Measurements from ENCODE around the gene STARD13. TPM values are rescaled to one million over a fixed set of nuclear protein-coding genes. Genes with fewer than 3 reads are reported as not detected.

The STARD13 gene
- total and polyA plus RNA-seq, 2 donors from 2014 or later = 5.1 to 37.2 TPM

DNA sequence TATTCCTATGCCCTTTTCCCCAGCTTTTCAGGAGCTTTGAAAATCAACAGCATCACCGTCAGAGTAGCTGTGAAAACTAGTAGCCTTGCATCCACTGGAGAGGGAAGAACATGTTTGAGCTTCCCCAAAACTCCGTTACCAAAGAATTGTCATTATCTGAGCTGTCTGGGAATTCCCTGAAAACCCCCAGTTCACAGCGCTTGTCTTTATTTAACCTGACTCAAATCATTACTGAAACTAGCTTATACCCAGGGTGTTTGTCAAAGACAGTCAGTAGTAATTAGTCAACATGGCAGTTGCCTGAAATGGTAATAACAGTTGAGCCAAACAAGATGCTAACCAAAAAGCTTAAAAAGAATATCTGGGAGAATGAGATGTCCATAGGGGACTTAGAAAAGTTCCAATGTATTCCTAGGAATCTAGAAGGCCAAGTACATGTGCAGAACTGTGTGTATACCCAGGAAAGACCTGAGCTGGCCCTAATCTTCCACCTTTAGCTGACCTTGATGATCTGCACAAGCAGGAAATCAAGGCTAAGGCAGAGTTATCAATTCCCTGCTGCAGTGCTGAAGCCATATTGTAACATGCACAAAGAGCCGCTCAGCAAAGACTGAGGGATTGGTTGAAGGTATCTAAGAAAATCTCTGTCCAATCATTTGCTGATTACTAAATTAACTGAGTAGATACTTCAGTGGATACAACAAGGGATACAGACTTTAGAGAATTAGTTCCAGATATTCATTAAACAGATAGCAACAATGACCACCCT lies 138.5 kb downstream of the STARD13 start:
- TF ChIP-seq, protein P1, sequence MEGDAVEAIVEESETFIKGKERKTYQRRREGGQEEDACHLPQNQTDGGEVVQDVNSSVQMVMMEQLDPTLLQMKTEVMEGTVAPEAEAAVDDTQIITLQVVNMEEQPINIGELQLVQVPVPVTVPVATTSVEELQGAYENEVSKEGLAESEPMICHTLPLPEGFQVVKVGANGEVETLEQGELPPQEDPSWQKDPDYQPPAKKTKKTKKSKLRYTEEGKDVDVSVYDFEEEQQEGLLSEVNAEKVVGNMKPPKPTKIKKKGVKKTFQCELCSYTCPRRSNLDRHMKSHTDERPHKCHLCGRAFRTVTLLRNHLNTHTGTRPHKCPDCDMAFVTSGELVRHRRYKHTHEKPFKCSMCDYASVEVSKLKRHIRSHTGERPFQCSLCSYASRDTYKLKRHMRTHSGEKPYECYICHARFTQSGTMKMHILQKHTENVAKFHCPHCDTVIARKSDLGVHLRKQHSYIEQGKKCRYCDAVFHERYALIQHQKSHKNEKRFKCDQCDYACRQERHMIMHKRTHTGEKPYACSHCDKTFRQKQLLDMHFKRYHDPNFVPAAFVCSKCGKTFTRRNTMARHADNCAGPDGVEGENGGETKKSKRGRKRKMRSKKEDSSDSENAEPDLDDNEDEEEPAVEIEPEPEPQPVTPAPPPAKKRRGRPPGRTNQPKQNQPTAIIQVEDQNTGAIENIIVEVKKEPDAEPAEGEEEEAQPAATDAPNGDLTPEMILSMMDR (IDR thresholded peaks at IDR 0.05; ENCODE audit: borderline replicate concordance, extremely low read depth, insufficient read depth) = no peak
- no peak overlapping the region for H3K9ac ChIP-seq (ENCODE audit: low read length in 3 of 3)

DNA sequence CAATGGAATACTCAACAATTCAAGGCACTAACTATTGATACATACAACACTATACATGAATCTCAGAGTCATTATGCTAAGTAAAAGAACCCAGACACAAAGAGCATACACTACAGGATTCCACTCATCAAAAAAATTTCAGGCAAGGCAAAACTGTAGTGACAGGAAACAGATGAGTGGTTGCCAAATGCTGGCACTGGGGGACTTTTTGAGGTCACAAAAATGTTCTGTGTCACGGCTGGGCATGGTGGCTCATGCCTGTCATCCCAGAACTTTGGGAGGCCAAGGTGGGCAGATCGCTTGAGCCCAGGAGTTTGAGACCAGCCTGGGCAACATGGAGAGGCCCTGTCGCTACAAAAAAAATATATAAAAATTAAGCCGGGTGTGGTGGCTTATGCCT lies 139.9 kb downstream of the STARD13 start:
- Histone ChIP-seq H3K4me1 (ENCODE audit: control insufficient read depth in 2 of 3, insufficient read depth in 2 of 3, low read depth in 1 of 3, low read length in 3 of 3) (no peaks in the 10 kb centered on the region), H3K9ac (ENCODE audit: low read length in 3 of 3) (no peak overlapping the region), H3K27me3 (ENCODE audit: control insufficient read depth, insufficient read depth, low read length) (no peaks in the 10 kb centered on the region), H3K27ac (ENCODE audit: low read depth in 2 of 2, low read length in 2 of 2) (no peak overlapping the region), H3K4me3 (ENCODE audit: low read length in 3 of 3) (no peak overlapping the region), H3K9me3 (ENCODE audit: control insufficient read depth in 2 of 3, insufficient read depth in 1 of 3, low read length in 3 of 3) (no peaks in the 10 kb centered on the region), H3K36me3 (ENCODE audit: control insufficient read depth in 2 of 3, insufficient read depth in 3 of 3, low read length in 3 of 3) (peaks cover 0 to 3% (median 0%) of the 10 kb centered on the region in 3 donors)
- intact Hi-C loops (cut with DNase I) = no loop called here
- DNase-seq (no peak), FAIRE-seq (no peak)
- TF ChIP-seq, protein P1 (IDR thresholded peaks at IDR 0.05; ENCODE audit: borderline replicate concordance, extremely low read depth, insufficient read depth) = no peak

More for the DNA sequence above, 138.5 kb downstream of the STARD13 start:
- intact Hi-C loops (cut with DNase I) = no loop called here
- no peaks in the 10 kb centered on the region for H3K4me1 ChIP-seq (ENCODE audit: control insufficient read depth in 2 of 3, insufficient read depth in 2 of 3, low read depth in 1 of 3, low read length in 3 of 3)
- no peaks in the 10 kb centered on the region for H3K36me3 ChIP-seq (ENCODE audit: control insufficient read depth in 2 of 3, insufficient read depth in 3 of 3, low read length in 3 of 3)
- H3K27me3 ChIP-seq (ENCODE audit: control insufficient read depth, insufficient read depth, low read length) = no peaks in the 10 kb centered on the region
- DNase-seq (no peak), FAIRE-seq (no peak)
- no peak overlapping the region for H3K27ac ChIP-seq (ENCODE audit: low read depth in 2 of 2, low read length in 2 of 2)
- H3K4me3 ChIP-seq (ENCODE audit: low read length in 3 of 3) = no peak overlapping the region
- no peaks in the 10 kb centered on the region for H3K9me3 ChIP-seq (ENCODE audit: control insufficient read depth in 2 of 3, insufficient read depth in 1 of 3, low read length in 3 of 3)

DNA sequence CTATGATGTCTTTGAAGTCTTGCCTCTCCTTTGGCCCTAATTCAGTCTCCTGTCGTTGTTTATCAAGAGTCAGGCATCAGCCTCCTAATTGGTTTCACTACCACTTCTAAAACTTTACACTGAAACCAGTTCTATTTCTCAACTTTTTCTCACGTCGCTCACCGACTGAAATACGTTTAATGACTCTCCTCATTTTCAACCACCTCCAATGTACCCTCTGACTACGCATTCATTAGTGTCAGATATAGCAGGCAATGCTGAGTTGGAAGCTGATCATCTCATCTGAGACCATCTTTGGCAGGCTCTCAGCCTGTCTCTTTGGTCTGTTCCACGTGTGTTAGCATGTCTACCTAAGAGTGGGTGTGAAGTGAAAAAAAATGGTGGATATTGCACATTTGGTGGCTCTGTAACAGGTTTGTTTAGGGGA lies 141.2 kb downstream of the STARD13 start:
- TF ChIP-seq, protein P1 (IDR thresholded peaks at IDR 0.05; ENCODE audit: borderline replicate concordance, extremely low read depth, insufficient read depth) = no peak
- no peak for FAIRE-seq

More for the DNA sequence above, 141.2 kb downstream of the STARD13 start:
- no peaks in the 10 kb centered on the region for H3K4me1 ChIP-seq (ENCODE audit: control insufficient read depth in 2 of 3, insufficient read depth in 2 of 3, low read depth in 1 of 3, low read length in 3 of 3)
- H3K36me3 ChIP-seq (ENCODE audit: control insufficient read depth in 2 of 3, insufficient read depth in 3 of 3, low read length in 3 of 3) = peaks cover 0 to 4% (median 0%) of the 10 kb centered on the region in 3 donors
- no peak overlapping the region for H3K9ac ChIP-seq (ENCODE audit: low read length in 3 of 3)
- H3K27me3 ChIP-seq (ENCODE audit: control insufficient read depth, insufficient read depth, low read length) = no peaks in the 10 kb centered on the region
- no peak overlapping the region for H3K27ac ChIP-seq (ENCODE audit: low read depth in 2 of 2, low read length in 2 of 2)
- DNase-seq = no peak
- no peak overlapping the region for H3K4me3 ChIP-seq (ENCODE audit: low read length in 3 of 3)
- no peaks in the 10 kb centered on the region for H3K9me3 ChIP-seq (ENCODE audit: control insufficient read depth in 2 of 3, insufficient read depth in 1 of 3, low read length in 3 of 3)
- intact Hi-C loops (cut with DNase I) = no loop called here
